Lower leg skin (tissue), 3 donors: ENCODE data around the gene KCNE3.

Experiments
- CTCF ChIP-seq, 3 donors: fragments of 450-650 bp; IDR thresholded peaks; one replicate each; pipeline ENCODE4 v1.5.1; 2016; ENCODE audit warnings: antibody characterized with exemption in 3 of 3, mild to moderate bottlenecking in 3 of 3, moderate library complexity in 2 of 3
- POLR2A ChIP-seq, 2 donors: fragments of 450-650 bp; IDR thresholded peaks; one replicate each; pipeline ENCODE4 v1.6.1; 2016 to 2017; ENCODE audit warnings: antibody characterized with exemption in 2 of 2, mild to moderate bottlenecking in 1 of 2, moderate library complexity in 1 of 2

- TF ChIP-seq CTCF (IDR thresholded peaks at IDR 0.05) (no peak), POLR2A (IDR thresholded peaks at IDR 0.05) (no peak)
These were observed 49.4 kb downstream of the KCNE3 start for GRCh38 chr11:74417860-74418508.
